ENCODE measurements around the gene HLA-B.

DNA sequence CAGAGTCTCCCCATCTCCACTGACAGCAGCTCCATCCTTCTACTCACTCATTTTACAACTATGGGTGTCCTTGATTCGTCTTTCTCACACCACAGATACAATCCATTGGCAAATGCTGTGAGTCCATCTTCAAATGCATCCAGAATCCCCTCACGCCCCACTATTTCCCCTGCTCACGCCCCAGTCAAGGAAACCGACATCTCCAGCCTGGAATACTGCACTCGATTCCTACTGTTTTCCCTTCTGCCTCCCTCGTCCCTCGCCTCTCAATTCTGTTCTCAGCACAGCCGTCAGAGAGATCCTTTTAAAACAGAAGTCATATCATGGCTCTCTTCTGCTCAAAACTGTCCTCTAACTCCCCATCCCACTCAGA, 4.7 kb downstream of the HLA-B start:
- TF ChIP-seq, protein P1, sequence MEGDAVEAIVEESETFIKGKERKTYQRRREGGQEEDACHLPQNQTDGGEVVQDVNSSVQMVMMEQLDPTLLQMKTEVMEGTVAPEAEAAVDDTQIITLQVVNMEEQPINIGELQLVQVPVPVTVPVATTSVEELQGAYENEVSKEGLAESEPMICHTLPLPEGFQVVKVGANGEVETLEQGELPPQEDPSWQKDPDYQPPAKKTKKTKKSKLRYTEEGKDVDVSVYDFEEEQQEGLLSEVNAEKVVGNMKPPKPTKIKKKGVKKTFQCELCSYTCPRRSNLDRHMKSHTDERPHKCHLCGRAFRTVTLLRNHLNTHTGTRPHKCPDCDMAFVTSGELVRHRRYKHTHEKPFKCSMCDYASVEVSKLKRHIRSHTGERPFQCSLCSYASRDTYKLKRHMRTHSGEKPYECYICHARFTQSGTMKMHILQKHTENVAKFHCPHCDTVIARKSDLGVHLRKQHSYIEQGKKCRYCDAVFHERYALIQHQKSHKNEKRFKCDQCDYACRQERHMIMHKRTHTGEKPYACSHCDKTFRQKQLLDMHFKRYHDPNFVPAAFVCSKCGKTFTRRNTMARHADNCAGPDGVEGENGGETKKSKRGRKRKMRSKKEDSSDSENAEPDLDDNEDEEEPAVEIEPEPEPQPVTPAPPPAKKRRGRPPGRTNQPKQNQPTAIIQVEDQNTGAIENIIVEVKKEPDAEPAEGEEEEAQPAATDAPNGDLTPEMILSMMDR (IDR thresholded peaks at IDR 0.05; ENCODE audit: low read depth, low read length, poor library complexity, severe bottlenecking) = no peak
- TF ChIP-seq EZH2phosphoT487 (IDR thresholded peaks at IDR 0.05; ENCODE audit: borderline replicate concordance, low read length) = no peak

All from DOHH2 (cell line).